Endodermal cell (in vitro differentiated cells): Measurements from ENCODE around the gene BTBD9. TPM values are rescaled to one million over a fixed set of nuclear protein-coding genes. Genes with fewer than 3 reads are reported as not detected.

Experiments
- DNase-seq: peaks from one replicate; pipeline ENCODE4 v3.0.0-alpha.2; 2017
- H3K27ac ChIP-seq: 2 replicates; pipeline ENCODE4 v1.5.1; 2013; ENCODE audit warnings: mild to moderate bottlenecking, low read depth, low read length, moderate library complexity
- H3K27me3 ChIP-seq: 2 replicates; pipeline ENCODE4 v1.6.1; 2013; ENCODE audit warnings: mild to moderate bottlenecking, low read length, moderate library complexity; ENCODE audit not compliant: insufficient read depth, control insufficient read depth, poor library complexity, severe bottlenecking
- H3K36me3 ChIP-seq: 2 replicates; pipeline ENCODE4 v1.7.0; 2013; ENCODE audit warnings: mild to moderate bottlenecking, low read length, moderate library complexity; ENCODE audit not compliant: control insufficient read depth, insufficient read depth
- H3K4me1 ChIP-seq: one replicate; pipeline ENCODE4 v1.7.0; 2013; ENCODE audit warnings: low read length; ENCODE audit not compliant: control insufficient read depth, insufficient read depth
- H3K4me3 ChIP-seq: 2 replicates; pipeline ENCODE4 v1.5.1; 2013; ENCODE audit warnings: mild to moderate bottlenecking, low read length, moderate library complexity
- H3K9ac ChIP-seq: 2 replicates; pipeline ENCODE4 v1.6.1; 2013; ENCODE audit warnings: mild to moderate bottlenecking, low read length, moderate library complexity; ENCODE audit not compliant: poor library complexity, severe bottlenecking; ENCODE audit errors: extremely low read depth
- H3K9me3 ChIP-seq: 2 replicates; pipeline ENCODE4 v1.6.1; 2013; ENCODE audit warnings: mild to moderate bottlenecking, low read length, moderate library complexity; ENCODE audit not compliant: control insufficient read depth
- H3K27ac Mint-ChIP-seq: 2 replicates; pipeline ENCODE4 v1.8.0; 2020; ENCODE audit warnings: mixed read lengths
- H3K27me3 Mint-ChIP-seq: 2 replicates; pipeline ENCODE4 v1.8.0; 2021; ENCODE audit warnings: mild to moderate bottlenecking, mixed read lengths; ENCODE audit not compliant: insufficient read depth
- H3K36me3 Mint-ChIP-seq: 2 replicates; pipeline ENCODE4 v1.8.0; 2020; ENCODE audit warnings: low read depth, mixed read lengths
- H3K4me1 Mint-ChIP-seq: 2 replicates; pipeline ENCODE4 v1.8.0; 2020; ENCODE audit warnings: mixed read lengths
- H3K4me3 Mint-ChIP-seq: 2 replicates; pipeline ENCODE4 v1.8.0; 2020; ENCODE audit warnings: mild to moderate bottlenecking, moderate library complexity, mixed read lengths
- H3K9me3 Mint-ChIP-seq: 2 replicates; pipeline ENCODE4 v1.8.0; 2020; ENCODE audit warnings: mild to moderate bottlenecking, mixed read lengths
- WGBS, 2 experiments: methylation state at CpG; one replicate each; pipeline versions ENCODE4 v1.1.5 to v1.1.7; 2013; ENCODE audit warnings: missing lambda C conversion rate in 2 of 2, mixed read lengths in 1 of 2; ENCODE audit not compliant: insufficient coverage in 1 of 2, insufficient read length in 1 of 2; 5-methylcytosine and 5-hydroxymethylcytosine counted together
- total RNA-seq, 2 donors: library from RNA; stranded (reverse); fragmentation: NEBNext Ultra II Directional in 1 of 2; extraction: Animal tissue kit (Norgen Biotek cat#: 25700) in 1 of 2; gene quantifications; 2 replicates in 1 of 2; 3 replicates in 1 of 2; pipeline ENCODE4 v1.2.1, GENCODE V29; 2021
- TF ChIP-seq, protein P1 (sequence below): fragments of 200-600 bp; sonication (generic); conservative IDR thresholded peaks from 2 replicates; pipeline ENCODE4 v1.5.0; 2021; ENCODE audit warnings: antibody characterized with exemption, mild to moderate bottlenecking

Gene BTBD9
- total RNA-seq, 2 donors from 2014 or later = 7.6 to 12.3 TPM

DNA sequence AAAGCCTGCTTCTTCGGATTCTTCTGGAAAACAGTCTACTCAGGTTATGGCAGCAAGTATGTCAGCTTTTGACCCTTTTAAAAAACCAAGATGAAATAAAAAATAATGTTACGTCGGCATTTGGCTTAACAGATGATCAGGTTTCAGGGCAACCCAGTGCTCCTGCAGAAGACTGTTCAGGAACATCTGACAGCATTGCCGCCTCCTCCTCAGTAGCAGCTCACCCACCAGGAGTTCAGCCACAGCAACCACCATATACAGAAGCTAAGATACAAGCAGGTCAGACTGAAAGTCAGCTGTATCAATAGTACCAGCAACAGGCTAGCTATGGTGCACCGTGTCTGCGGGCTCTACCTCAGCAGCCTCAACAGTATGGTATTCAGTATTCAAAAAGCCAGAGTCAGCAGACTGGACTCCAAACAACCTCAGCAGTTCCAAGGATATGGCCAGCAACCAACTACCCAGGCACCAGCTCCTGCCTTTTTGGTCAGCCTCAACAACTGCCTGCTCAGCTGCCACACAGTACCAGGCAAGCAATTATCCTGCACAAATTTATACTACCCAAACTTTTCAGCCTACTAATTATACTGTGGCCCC is 51.9 kb downstream of the BTBD9 start:
- Mint-ChIP-seq H3K27me3 (no peaks in the 10 kb centered on the region), H3K4me1 (no peaks in the 10 kb centered on the region), H3K9me3 (no peaks in the 10 kb centered on the region), H3K36me3 (peaks cover 4% of the 10 kb centered on the region), H3K27ac (no peak overlapping the region), H3K4me3 (no peak overlapping the region)
- Histone ChIP-seq H3K9me3 (no peaks in the 10 kb centered on the region), H3K4me1 (no peaks in the 10 kb centered on the region), H3K9ac (no peak overlapping the region), H3K27ac (no peak overlapping the region), H3K4me3 (no peak overlapping the region), H3K27me3 (no peaks in the 10 kb centered on the region), H3K36me3 (no peaks in the 10 kb centered on the region)
- DNase-seq = no peak
- TF ChIP-seq, protein P1, sequence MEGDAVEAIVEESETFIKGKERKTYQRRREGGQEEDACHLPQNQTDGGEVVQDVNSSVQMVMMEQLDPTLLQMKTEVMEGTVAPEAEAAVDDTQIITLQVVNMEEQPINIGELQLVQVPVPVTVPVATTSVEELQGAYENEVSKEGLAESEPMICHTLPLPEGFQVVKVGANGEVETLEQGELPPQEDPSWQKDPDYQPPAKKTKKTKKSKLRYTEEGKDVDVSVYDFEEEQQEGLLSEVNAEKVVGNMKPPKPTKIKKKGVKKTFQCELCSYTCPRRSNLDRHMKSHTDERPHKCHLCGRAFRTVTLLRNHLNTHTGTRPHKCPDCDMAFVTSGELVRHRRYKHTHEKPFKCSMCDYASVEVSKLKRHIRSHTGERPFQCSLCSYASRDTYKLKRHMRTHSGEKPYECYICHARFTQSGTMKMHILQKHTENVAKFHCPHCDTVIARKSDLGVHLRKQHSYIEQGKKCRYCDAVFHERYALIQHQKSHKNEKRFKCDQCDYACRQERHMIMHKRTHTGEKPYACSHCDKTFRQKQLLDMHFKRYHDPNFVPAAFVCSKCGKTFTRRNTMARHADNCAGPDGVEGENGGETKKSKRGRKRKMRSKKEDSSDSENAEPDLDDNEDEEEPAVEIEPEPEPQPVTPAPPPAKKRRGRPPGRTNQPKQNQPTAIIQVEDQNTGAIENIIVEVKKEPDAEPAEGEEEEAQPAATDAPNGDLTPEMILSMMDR = no peak
- WGBS, 2 experiments = 93 to 94% methylated on average over 5 to 6 of the region's 6 CpGs

DNA sequence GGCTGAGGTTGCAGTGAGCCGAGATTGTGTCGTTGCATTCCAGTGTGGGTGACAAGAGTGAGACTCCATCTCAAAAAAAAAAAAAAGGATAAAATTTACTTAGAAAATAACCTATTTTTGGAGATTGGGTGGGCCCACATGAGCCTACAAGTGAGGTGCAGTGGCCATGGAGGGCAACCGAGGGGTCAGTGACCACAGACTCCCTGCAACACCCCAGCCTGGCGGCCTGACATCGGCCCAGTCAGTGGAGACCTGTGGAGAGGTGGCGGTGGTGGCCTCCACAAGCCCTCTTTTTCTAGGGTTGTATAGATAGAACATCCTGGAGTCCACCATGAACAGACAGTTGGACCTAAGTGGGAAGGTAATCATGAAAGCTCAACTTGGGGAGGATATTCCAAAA is 52.7 kb downstream of the BTBD9 start:
- Histone ChIP-seq H3K27me3 (no peaks in the 10 kb centered on the region), H3K27ac (no peak overlapping the region), H3K36me3 (no peaks in the 10 kb centered on the region), H3K9me3 (no peaks in the 10 kb centered on the region), H3K4me3 (no peak overlapping the region), H3K4me1 (no peaks in the 10 kb centered on the region), H3K9ac (no peak overlapping the region)
- TF ChIP-seq, protein P1 = no peak
- Mint-ChIP-seq H3K27ac (no peak overlapping the region), H3K36me3 (peaks cover under 1% of the 10 kb centered on the region), H3K4me1 (no peaks in the 10 kb centered on the region), H3K4me3 (no peak overlapping the region), H3K9me3 (no peaks in the 10 kb centered on the region), H3K27me3 (no peaks in the 10 kb centered on the region)
- 93% methylated on average over 6 of the region's 6 CpGs; no CpG with 5 or more reads in 1 of the 2 experiments for WGBS, 2 experiments
- DNase-seq = no peak

DNA sequence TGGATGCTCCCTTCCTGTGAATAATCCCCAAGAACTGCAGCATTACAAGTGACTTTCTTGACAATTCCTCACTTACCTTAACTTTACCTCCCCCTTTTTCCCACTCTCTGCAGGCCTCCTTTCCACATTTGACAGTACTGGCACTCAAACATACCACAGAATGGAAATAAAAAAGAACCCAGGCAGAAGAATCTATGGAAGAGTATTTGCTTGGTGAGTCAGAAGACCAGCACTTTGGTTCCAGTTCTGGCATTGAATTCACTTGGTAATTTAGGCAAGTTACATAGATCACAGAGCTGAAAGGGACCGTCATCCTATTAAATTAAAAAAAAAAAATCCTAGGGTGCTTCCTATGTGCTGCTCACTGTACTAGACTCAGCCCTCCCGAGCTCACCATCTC is 55.0 kb downstream of the BTBD9 start:
- no peak overlapping the region for H3K9ac ChIP-seq
- Mint-ChIP-seq H3K27ac (no peak overlapping the region), H3K36me3 (no peaks in the 10 kb centered on the region), H3K9me3 (no peaks in the 10 kb centered on the region), H3K4me1 (no peaks in the 10 kb centered on the region), H3K27me3 (no peaks in the 10 kb centered on the region), H3K4me3 (no peak overlapping the region)
- no peaks in the 10 kb centered on the region for H3K4me1 ChIP-seq
- WGBS, 2 experiments = 95 to 100% methylated on average over 1 to 2 of the region's 2 CpGs
- TF ChIP-seq, protein P1 = no peak
- H3K36me3 ChIP-seq = no peaks in the 10 kb centered on the region
- no peak overlapping the region for H3K27ac ChIP-seq
- DNase-seq = no peak
- H3K9me3 ChIP-seq = no peaks in the 10 kb centered on the region
- no peaks in the 10 kb centered on the region for H3K27me3 ChIP-seq
- no peak overlapping the region for H3K4me3 ChIP-seq
